ENCODE measurements around the gene RPS15.

RPS15 gene

GRCh38 chr19:1390890-1391423 lies 47.2 kb upstream of the RPS15 start:
- no peak for DNase-seq (ENCODE audit: low read depth in 1 of 2, low spot score in 1 of 2)
- Histone ChIP-seq H3K27ac (replicated peaks) (no peak overlapping the region), H3K27me3 (ENCODE audit: insufficient read depth, poor library complexity, severe bottlenecking) (no peaks in the 10 kb centered on the region), H3K4me3 (replicated peaks; ENCODE audit: insufficient read depth, low read length) (no peak overlapping the region)
- no peak for TF ChIP-seq REST (IDR thresholded peaks at IDR 0.05; ENCODE audit: insufficient replicate concordance, low read depth)
- no peak for TF ChIP-seq SPI1 (IDR thresholded peaks at IDR 0.05; ENCODE audit: borderline replicate concordance, low read depth)
- no peak for TF ChIP-seq CTCF (IDR thresholded peaks at IDR 0.05; ENCODE audit: insufficient read depth, low read length)
- no peak for TF ChIP-seq GABPA (IDR thresholded peaks at IDR 0.05; ENCODE audit: low read depth)
- no peak for TF ChIP-seq POLR2AphosphoS5 (IDR thresholded peaks at IDR 0.05; ENCODE audit: low read depth)

- Histone ChIP-seq H3K4me3 (replicated peaks; ENCODE audit: insufficient read depth, low read length) (no peak overlapping the region), H3K27ac (replicated peaks) (no peak overlapping the region), H3K27me3 (ENCODE audit: insufficient read depth, poor library complexity, severe bottlenecking) (no peaks in the 10 kb centered on the region)
- no peak for DNase-seq (ENCODE audit: low read depth in 1 of 2, low spot score in 1 of 2)
- TF ChIP-seq GABPA (IDR thresholded peaks at IDR 0.05; ENCODE audit: low read depth) (no peak), REST (IDR thresholded peaks at IDR 0.05; ENCODE audit: insufficient replicate concordance, low read depth) (no peak), POLR2AphosphoS5 (IDR thresholded peaks at IDR 0.05; ENCODE audit: low read depth) (no peak), SPI1 (IDR thresholded peaks at IDR 0.05; ENCODE audit: borderline replicate concordance, low read depth) (no peak), CTCF (IDR thresholded peaks at IDR 0.05; ENCODE audit: insufficient read depth, low read length) (no peak)
Measured at GRCh38 chr19:1392407-1392806, 45.8 kb upstream of the RPS15 start.

GRCh38 chr19:1392939-1393530 lies 45.2 kb upstream of the RPS15 start:
- TF ChIP-seq SPI1 (IDR thresholded peaks at IDR 0.05; ENCODE audit: borderline replicate concordance, low read depth) = no peak
- TF ChIP-seq REST (IDR thresholded peaks at IDR 0.05; ENCODE audit: insufficient replicate concordance, low read depth) = no peak
- no peak for TF ChIP-seq GABPA (IDR thresholded peaks at IDR 0.05; ENCODE audit: low read depth)
- no peaks in the 10 kb centered on the region for H3K27me3 ChIP-seq (ENCODE audit: insufficient read depth, poor library complexity, severe bottlenecking)
- H3K4me3 ChIP-seq (replicated peaks; ENCODE audit: insufficient read depth, low read length) = no peak overlapping the region
- DNase-seq (ENCODE audit: low read depth in 1 of 2, low spot score in 1 of 2) = no peak
- H3K27ac ChIP-seq (replicated peaks) = no peak overlapping the region

Measured in HL-60 (cell line).